Caco-2 (cell line): ENCODE data around the gene CPZ. TPM values are rescaled to one million over a fixed set of nuclear protein-coding genes. Genes with fewer than 3 reads are reported as not detected.

Experiments
- BruUV-seq: library from RNA; stranded (reverse); fragments of 400-500 nt; replicated peaks from 2 replicates; lab custom pipeline; 2021; lab: Mats Ljungman, UMichigan
- CTCF ChIA-PET: fragments of 300-600 bp; sonication (Branson Sonifier 250); formaldehyde crosslinking; loops from one replicate; lab custom pipeline; 2022; ENCODE audit warnings: antibody characterized with exemption; lab: Charles Lee
- POLR2A ChIA-PET: fragments of 300-600 bp; sonication (Branson Sonifier 250); formaldehyde crosslinking; loops from one replicate; lab custom pipeline; 2022; ENCODE audit warnings: antibody characterized with exemption; lab: Charles Lee
- DNase-seq, 2 experiments: peaks; one replicate each; pipeline versions ENCODE4 v3.0.0 to v3.0.0-alpha.2; 2020 to 2022
- H3K27me3 ChIP-seq: replicated peaks from 2 replicates; pipeline ENCODE4 v1.6.0; 2011; ENCODE audit warnings: low read length; ENCODE audit not compliant: control insufficient read depth, insufficient read depth
- H3K36me3 ChIP-seq: 2 replicates; pipeline ENCODE4 v1.5.1; 2011; ENCODE audit warnings: low read length; ENCODE audit not compliant: control insufficient read depth, insufficient read depth
- H3K4me1 ChIP-seq: fragments of 250-450 bp; sonication (Bioruptor Pico); 2 replicates; pipeline ENCODE4 v1.5.1; 2020; ENCODE audit warnings: mild to moderate bottlenecking
- H3K4me3 ChIP-seq: 2 replicates; pipeline ENCODE4 v1.5.1; 2011; ENCODE audit warnings: low read depth, mild to moderate bottlenecking, control low read depth, low read length
- H3K9me3 ChIP-seq: fragments of 250-450 bp; sonication (Bioruptor Pico); 2 replicates; pipeline ENCODE4 v1.5.1; 2020; ENCODE audit warnings: mild to moderate bottlenecking, moderate library complexity
- H3K27ac Mint-ChIP-seq: one replicate; pipeline ENCODE4 v1.8.0; 2022; ENCODE audit warnings: mixed read lengths; ENCODE audit not compliant: unreplicated experiment
- H3K27me3 Mint-ChIP-seq: one replicate; pipeline ENCODE4 v1.8.0; 2022; ENCODE audit warnings: mixed read lengths; ENCODE audit not compliant: insufficient read depth, unreplicated experiment
- H3K36me3 Mint-ChIP-seq: one replicate; pipeline ENCODE4 v1.8.0; 2022; ENCODE audit warnings: mild to moderate bottlenecking, mixed read lengths; ENCODE audit not compliant: insufficient read depth, unreplicated experiment
- H3K4me1 Mint-ChIP-seq: one replicate; pipeline ENCODE4 v1.8.0; 2022; ENCODE audit warnings: low read depth, mixed read lengths; ENCODE audit not compliant: unreplicated experiment
- H3K4me3 Mint-ChIP-seq: one replicate; pipeline ENCODE4 v1.8.0; 2022; ENCODE audit warnings: mild to moderate bottlenecking, moderate library complexity, mixed read lengths; ENCODE audit not compliant: unreplicated experiment
- H3K9me3 Mint-ChIP-seq: one replicate; pipeline ENCODE4 v1.8.0; 2022; ENCODE audit warnings: mixed read lengths; ENCODE audit not compliant: unreplicated experiment
- CTCF ChIP-seq, 2 experiments: fragments of 200-600 bp in 1 of 2; IDR thresholded peaks; 1 replicate in 1 of 2; 2 replicates in 1 of 2; pipeline versions ENCODE4 v1.5.1 to v1.8.0; 2011 to 2022; ENCODE audit warnings: antibody characterized with exemption in 1 of 2, control low read depth in 1 of 2, inconsistent platforms in 1 of 2, low read depth in 1 of 2, low read length in 1 of 2, mild to moderate bottlenecking in 1 of 2, moderate library complexity in 1 of 2; ENCODE audit not compliant: insufficient read depth in 1 of 2, severe bottlenecking in 1 of 2, unreplicated experiment in 1 of 2
- intact Hi-C: fragments of 100-400 bp; cut with micrococcal nuclease; formaldehyde crosslinking; loops from one replicate; pipeline ENCODE4 v1.10.0; 2022; ENCODE audit not compliant: unreplicated experiment
- total RNA-seq: library from RNA; stranded (reverse); gene quantifications from 2 replicates; pipeline ENCODE4 v1.2.3, GENCODE V29; 2022

Gene CPZ
- total RNA-seq, 1 experiment from 2014 or later, result 7.7 TPM

- peak in 1 of 2 experiments; percentile 9 for DNase-seq
- Mint-ChIP-seq H3K4me3 (no peak overlapping the region), H3K27me3 (peaks cover 14% of the 10 kb centered on the region), H3K36me3 (no peaks in the 10 kb centered on the region), H3K9me3 (no peaks in the 10 kb centered on the region), H3K4me1 (no peaks in the 10 kb centered on the region), H3K27ac (no peak overlapping the region)
- intact Hi-C loops, result no loop called here
- no peak for TF ChIP-seq CTCF (IDR thresholded peaks at IDR 0.05; ENCODE audit: insufficient read depth in 1 of 2, low read depth in 1 of 2, low read length in 1 of 2, severe bottlenecking in 1 of 2, unreplicated experiment in 1 of 2)
- Histone ChIP-seq H3K27me3 (no peaks in the 10 kb centered on the region), H3K4me3 (no peak overlapping the region), H3K36me3 (no peaks in the 10 kb centered on the region), H3K4me1 (no peaks in the 10 kb centered on the region), H3K9me3 (no peaks in the 10 kb centered on the region)
- no TSS peak for BruUV-seq
- CTCF ChIA-PET, result no interaction called here
- POLR2A ChIA-PET, result no interaction called here
Measured at GRCh38 chr4:8662776-8663175, 70.2 kb downstream of the CPZ start.

GRCh38 chr4:8664031-8664805, 71.7 kb downstream of the CPZ start:
- CTCF ChIA-PET, result no interaction called here
- intact Hi-C loops, result no loop called here
- BruUV-seq, result no TSS peak
- H3K4me3 Mint-ChIP-seq, result no peak overlapping the region
- no peaks in the 10 kb centered on the region for H3K4me1 Mint-ChIP-seq
- no peak for TF ChIP-seq CTCF (IDR thresholded peaks at IDR 0.05; ENCODE audit: insufficient read depth in 1 of 2, low read depth in 1 of 2, low read length in 1 of 2, severe bottlenecking in 1 of 2, unreplicated experiment in 1 of 2)
- H3K36me3 Mint-ChIP-seq, result no peaks in the 10 kb centered on the region
- no peak for DNase-seq
- H3K36me3 ChIP-seq, result no peaks in the 10 kb centered on the region
- H3K27me3 Mint-ChIP-seq, result peaks cover 11% of the 10 kb centered on the region
- H3K9me3 Mint-ChIP-seq, result no peaks in the 10 kb centered on the region
- no peak overlapping the region for H3K4me3 ChIP-seq
- no peaks in the 10 kb centered on the region for H3K4me1 ChIP-seq
- H3K9me3 ChIP-seq, result no peaks in the 10 kb centered on the region
- no peaks in the 10 kb centered on the region for H3K27me3 ChIP-seq
- H3K27ac Mint-ChIP-seq, result no peak overlapping the region
- POLR2A ChIA-PET, result no interaction called here

GRCh38 chr4:8664976-8665375, 72.4 kb downstream of the CPZ start:
- Mint-ChIP-seq H3K27me3 (peaks cover 14% of the 10 kb centered on the region), H3K9me3 (no peaks in the 10 kb centered on the region)
- CTCF ChIA-PET, result no interaction called here

More at GRCh38 chr4:8664976-8665375, 72.4 kb downstream of the CPZ start:
- Histone ChIP-seq H3K4me3 (no peak overlapping the region), H3K9me3 (no peaks in the 10 kb centered on the region), H3K4me1 (no peaks in the 10 kb centered on the region), H3K27me3 (no peaks in the 10 kb centered on the region), H3K36me3 (no peaks in the 10 kb centered on the region)
- POLR2A ChIA-PET, result no interaction called here
- no peak for TF ChIP-seq CTCF (IDR thresholded peaks at IDR 0.05; ENCODE audit: insufficient read depth in 1 of 2, low read depth in 1 of 2, low read length in 1 of 2, severe bottlenecking in 1 of 2, unreplicated experiment in 1 of 2)
- no TSS peak for BruUV-seq
- no peak overlapping the region for H3K4me3 Mint-ChIP-seq
- no peak overlapping the region for H3K27ac Mint-ChIP-seq
- no peak for DNase-seq
- no peaks in the 10 kb centered on the region for H3K36me3 Mint-ChIP-seq
- intact Hi-C loops, result no loop called here
- H3K4me1 Mint-ChIP-seq, result no peaks in the 10 kb centered on the region
